GM18507 (cell line): ENCODE measurements around the gene NGRN.
"Not testable (repeated sequence)": the region's sequence is repeated elsewhere in the genome, so short reads cannot be mapped to it uniquely, and the experiment has no call there.

Source experiments
- DNase-seq: peaks from one replicate; pipeline ENCODE4 v3.0.0; 2011; ENCODE audit warnings: low read depth; ENCODE audit not compliant: insufficient read length; ENCODE audit errors: extremely low spot score
- FAIRE-seq: peaks from 2 replicates; lab custom pipeline; 2011; peaks lifted over from hg19 to GRCh38; lab: Jason Lieb, UNC

The NGRN gene

DNA sequence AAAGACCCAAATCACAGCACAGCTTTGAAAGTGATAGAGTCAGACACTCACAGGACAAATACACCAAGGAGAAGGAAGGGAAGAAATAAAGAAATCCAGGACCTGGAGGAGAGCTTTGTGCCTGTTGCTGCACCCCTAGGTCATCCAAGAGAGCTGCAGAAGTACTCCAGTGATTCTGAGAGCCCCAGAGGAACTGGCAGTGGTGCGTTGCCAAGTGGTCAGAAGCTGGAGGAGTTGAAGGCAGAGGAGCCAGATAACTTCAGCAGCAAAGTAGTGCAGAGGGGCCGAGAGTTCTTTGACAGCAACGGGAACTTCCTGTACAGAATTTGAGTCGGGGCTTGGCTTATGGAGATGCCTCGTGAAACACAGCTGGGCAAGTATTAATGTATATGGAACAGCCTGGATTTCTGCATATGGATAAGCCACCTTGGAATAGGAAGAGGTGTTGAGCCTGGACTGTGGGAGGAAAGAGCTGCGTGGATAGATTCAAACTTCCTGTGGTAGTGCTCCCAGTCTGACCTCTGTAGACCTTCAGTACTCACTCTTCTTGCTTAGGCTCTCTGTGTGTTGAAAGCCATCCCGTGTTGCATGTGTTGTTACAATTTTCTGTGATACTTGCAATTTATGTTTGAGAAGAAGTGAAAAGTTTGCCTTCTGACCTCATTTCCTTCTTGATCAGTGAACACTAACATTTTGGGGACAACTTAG, 6.1 kb downstream of the NGRN start:
- FAIRE-seq: no peak
- DNase-seq: no peak

DNA sequence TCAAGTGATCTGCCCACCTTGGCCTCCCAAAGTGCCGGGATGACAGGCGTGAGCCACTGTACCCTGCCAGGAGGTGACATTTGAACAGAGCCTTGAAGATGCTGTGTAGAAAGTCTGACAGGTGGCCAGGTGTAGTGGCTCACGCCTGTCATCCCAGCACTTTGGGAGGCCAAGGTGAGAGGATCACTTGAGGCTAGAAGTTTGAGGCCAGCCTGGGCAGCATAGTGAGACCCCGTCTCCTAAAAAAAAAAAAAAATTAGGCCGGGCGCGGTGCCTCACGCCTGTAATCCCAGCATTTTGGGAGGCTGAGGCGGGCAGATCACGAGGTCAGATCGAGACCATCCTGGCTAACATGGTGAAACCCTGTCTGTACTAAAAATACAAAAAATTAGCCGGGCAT, 13.0 kb downstream of the NGRN start:
- DNase-seq, FAIRE-seq: not testable (repeated sequence)

DNA sequence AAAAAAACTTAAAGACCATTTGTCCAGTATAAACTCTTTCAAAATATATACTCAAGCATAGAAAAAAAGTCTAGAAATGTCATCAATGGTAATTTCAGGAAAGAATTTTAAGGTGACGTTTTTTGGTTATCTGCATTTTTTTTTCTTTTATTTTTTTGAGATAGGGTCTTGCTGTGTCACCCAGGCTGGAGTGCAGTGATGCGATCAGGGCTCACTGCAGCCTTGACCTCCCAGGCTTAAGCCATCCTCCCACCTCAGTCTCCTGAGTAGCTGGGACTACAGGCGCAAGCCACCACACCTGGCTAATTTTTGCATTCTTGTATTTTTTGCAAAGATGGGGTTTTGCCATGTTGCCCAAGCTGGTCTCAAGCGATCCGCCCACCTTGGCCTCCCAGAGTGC, 15.3 kb downstream of the NGRN start:
- not testable (repeated sequence) for FAIRE-seq, DNase-seq

DNA sequence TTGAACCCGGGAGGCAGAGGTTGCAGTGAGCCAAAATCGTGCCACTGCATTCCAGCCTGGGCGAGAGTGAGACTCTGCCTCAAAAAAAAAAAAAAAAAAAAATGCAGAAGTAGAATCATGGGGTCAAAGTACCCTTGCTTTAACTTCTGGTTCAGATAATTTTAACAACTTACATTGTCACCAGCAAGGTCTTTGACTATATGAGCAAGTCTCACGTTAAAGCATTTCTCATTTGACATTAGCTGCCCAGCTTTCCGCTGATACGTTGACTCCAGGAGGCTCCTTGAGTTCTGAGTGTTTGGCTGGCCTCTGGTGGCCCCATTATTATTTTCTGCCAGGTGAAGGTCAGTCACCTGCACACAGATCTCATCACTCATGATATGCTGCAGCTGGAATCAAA, 16.2 kb downstream of the NGRN start:
- DNase-seq, FAIRE-seq: not testable (repeated sequence)

DNA sequence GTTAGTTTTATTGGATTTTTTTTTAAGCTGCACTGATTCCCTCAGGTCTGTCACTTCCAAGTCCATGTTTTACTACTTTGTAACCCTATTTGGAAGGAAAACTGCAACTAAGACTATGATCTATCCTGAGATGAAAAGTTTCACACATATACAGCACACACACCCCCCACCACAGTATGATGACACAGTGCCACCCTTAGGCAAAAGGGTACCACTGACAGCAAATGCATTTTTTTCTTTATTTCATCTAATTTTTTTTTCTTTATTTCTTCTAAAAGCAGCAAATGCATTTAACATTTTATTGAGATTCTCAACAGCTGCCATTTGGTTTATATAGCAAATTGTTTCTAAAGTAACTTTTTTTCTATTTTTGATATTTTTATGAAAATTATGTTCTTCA, 21.2 kb downstream of the NGRN start:
- FAIRE-seq: no peak
- DNase-seq: no peak

DNA sequence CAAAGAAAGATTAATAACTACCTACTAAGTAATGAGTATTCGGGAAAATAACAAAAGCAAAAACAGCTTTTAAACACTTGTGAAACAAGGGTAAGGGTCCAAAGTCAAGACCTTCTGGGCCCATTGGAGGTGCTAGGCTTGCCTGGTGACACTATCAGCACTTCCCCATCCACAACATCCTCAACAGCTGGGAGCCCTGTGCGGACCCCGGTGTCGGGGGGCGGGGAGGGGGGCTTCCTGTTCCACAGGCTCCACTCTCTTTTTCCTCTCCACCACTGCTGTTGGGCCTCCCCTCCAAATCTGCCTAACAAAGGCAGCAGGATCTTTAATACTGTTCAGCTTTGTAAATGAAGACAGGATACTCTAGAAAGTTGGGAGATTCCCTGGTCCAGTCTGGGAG, 21.6 kb downstream of the NGRN start:
- no peak for FAIRE-seq
- no peak for DNase-seq

DNA sequence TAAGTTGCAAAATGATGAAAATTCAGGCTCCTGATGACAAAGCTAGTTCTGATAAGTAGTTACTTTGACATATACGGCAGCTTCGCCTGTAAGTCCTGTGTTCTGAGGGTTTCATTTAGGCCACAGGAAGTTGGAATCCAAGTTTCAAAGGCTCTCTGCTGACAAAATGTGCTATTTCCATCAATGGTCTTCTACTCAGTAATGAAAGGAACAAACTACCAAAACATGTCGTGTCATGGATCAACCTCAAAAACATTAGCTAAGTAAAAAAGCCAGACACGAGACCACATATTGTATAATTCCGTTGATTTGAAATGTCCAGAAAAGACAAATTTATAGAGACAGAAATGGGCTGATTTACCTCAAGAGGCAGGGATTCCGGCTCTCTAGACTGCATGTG, 22.5 kb downstream of the NGRN start:
- DNase-seq (no peak), FAIRE-seq (no peak)

DNA sequence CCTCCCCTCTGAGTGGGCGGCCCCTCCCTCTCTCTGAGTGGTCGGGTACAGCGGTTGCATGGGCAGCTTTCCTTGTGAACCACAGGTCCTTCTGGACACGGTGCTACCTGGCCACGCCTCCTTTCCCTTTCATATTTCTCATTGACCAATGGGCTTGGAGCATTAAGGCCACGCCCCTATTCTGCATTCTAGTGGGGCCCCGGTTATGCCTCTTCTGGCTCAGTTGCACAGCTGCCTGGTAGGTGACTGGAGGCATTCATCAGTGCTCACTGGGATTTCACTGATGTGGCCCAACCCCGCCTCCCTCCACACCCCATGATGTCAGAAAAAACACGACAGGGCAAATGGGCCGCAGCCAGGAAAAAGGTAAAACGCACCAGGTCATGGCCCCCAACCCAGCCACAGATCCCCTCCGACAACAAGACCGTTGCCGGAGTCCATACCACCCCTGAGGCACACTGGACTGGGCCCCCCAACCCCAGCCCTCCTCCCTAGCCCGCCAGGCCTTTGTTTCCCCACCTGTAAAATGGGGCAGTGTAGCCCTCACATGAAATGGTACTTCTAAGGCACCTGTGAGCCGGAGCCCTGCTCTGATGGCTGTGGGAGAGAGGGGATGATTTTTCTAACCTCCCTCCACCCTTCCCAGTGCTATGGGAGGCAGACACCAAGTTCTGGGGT, 26.3 kb downstream of the NGRN start:
- FAIRE-seq (no peak), DNase-seq (peak; percentile 25)

DNA sequence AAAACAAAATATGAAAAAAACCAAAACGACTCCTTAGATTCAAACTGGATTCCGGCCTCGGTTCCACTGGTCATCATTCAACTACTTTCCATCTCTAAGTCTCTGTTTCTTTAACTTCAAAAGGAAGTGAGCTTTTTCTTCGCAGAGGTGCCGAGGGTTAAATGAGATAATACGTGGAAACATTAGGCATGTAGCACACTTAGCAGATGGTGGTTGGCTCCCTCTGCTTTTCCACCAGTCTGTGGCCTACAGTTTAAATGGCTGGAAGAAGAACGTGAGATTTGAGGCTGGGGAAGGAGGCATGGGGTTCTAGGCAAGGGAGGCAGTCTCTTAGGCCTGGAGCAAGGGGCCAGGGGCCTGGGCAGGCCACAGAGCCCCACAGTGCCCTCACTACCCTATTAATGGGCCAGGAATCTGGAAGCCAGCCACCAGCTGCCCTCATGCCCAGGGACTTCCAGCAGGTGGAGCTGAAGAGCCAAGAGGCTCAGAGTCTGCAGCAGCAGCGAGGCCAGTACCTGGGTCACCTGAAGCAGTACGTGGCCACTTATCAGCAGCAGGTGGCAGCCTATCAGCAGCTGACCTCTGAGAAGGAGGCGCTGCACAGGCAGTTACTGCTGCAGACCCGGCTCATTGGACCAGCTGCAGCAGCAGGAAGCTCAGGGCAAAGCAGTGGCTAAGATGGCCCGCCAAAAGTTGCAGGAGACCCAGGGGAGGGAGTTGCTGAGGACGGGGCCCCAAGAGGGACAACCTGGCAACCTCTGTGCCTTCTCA, 27.8 kb downstream of the NGRN start:
- peak; percentile 75 for FAIRE-seq
- DNase-seq: not testable (repeated sequence)

DNA sequence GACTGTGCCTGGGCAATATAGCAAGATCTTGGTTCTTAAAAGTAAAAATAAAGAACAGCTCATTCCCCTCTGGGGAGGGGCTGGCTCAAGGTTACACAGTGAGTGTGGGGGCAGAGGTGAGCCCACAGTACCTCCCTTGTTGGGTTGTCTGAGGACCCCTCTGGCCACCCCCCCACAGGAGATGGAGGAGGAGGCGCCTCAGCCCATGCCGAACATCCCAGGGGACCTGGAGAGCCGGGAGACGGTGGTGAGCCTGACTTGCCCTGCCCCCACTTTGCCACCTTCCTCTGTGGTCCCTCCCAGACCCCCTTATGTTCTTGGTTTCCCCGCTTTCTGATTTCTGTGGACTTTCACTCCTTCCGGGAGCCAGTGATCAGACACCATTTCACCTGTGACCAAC, 28.7 kb downstream of the NGRN start:
- DNase-seq: no peak

DNA sequence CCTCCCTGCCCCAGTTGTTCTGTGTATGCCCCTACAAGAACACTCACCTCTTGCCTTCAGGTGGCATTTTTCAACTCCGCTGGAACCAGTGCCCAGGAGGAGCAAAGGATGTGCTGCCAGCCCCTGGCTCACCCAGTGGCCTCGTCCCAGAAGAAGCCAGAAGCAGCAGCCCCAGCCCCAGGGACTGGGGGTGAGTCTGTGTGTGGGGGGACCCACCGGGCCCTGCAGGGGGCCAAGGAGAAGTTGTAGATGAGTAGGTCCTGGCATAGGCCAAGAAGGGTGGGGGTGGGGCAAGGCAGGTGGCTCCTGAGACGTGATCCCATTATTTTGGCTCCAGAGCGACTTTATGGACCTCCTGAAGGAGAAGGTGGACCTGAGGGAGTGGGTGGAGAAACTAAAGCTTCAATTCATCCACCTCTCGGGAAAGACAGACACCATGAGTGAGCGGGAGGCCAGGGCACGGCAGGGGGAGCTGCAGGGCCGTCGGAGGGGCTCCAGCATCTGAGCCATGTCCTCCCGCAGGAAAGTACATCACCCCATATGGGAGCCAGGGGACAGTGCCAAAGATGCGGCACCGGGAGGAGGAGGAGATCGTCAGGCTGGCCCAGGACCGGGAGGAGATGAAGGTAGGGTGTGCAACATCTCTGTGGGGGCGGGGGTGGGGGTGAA, 29.3 kb downstream of the NGRN start:
- DNase-seq (no peak), FAIRE-seq (no peak)

More for the DNA sequence above, 28.7 kb downstream of the NGRN start:
- no peak for FAIRE-seq

DNA sequence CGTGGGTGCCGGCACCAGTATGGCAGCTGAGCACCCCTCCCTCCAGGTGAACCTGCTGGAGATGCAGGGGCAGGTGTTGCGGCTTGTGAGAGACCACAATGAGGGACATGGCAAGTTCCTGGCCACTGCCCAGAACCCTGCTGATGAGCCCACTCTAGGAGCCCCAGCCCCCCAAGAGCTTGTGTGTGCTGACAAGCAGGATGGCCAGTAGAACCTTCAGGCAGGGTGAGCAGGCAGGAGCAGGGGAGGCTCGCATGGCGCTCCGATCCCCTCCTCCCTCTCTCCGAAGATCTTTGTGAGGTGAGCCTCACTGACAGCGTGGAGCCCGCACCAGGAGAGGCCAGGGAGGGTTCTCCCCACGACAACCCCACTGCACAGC, 29.8 kb downstream of the NGRN start:
- FAIRE-seq (no peak), DNase-seq (no peak)

DNA sequence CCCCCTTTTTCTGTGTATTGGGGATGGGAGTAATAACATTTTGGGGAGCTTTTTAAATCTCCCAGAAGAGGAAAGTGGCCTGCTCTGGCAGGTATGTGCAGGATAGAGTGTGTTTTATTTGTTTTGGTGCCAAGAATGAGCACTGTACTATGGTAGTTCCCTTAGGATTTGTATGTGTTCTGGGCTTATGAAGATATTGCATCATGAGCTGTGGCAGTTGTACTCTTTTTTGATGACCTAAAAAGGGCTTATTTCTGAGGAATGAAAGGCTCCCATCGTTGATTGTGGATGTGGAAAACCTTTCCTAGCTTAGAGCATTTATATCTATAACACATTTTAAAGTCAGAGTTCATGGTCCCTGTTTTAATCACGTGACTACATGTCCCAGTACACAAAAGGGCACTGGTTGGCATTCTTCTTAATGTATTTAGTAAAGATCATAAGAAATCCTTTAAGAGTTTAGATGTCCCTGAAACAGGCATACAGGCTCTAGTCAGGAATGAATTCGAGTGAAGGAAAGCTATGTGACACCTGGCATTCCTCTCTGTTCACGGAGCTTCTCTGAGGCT, 30.9 kb downstream of the NGRN start:
- not testable (repeated sequence) for FAIRE-seq, DNase-seq

DNA sequence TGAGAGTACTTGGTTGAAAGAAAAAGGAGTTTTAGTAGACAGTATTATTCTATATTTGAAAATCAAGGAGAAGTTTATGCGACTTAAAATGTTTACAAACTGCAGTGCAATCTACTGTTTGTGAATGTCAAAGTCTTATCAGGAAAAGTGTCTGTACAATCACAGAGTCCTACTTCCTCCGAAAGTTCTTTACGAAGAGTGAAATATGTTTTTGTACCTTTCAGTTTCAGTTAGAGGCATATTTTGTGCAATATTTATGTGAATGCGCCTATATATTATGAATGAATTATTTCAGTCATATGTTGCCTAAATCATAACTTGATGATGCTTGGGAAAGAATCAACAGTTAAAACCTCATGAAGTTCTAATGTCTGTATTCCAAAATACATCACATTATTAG, 31.5 kb downstream of the NGRN start:
- FAIRE-seq (no peak), DNase-seq (no peak)

DNA sequence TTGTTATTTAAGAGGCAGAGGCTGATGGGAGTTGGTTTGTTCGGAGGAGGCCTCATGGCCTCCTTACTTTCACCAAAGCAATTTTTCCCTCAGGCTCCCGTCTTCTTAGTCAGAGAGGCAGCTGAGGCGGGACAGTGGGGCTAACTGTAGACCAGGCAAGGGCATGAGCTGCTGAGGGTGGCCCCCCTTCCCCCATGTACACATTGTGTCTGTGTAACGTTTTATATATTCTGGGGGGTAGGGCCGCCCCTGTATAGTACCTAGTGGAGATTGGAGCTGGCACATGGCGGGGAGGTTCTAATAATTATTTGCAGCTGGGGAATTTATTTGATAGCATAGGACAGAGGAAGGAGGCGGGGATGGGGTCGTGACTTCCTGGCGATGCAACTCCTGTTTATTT, 35.1 kb downstream of the NGRN start:
- DNase-seq: no peak
- no peak for FAIRE-seq

DNA sequence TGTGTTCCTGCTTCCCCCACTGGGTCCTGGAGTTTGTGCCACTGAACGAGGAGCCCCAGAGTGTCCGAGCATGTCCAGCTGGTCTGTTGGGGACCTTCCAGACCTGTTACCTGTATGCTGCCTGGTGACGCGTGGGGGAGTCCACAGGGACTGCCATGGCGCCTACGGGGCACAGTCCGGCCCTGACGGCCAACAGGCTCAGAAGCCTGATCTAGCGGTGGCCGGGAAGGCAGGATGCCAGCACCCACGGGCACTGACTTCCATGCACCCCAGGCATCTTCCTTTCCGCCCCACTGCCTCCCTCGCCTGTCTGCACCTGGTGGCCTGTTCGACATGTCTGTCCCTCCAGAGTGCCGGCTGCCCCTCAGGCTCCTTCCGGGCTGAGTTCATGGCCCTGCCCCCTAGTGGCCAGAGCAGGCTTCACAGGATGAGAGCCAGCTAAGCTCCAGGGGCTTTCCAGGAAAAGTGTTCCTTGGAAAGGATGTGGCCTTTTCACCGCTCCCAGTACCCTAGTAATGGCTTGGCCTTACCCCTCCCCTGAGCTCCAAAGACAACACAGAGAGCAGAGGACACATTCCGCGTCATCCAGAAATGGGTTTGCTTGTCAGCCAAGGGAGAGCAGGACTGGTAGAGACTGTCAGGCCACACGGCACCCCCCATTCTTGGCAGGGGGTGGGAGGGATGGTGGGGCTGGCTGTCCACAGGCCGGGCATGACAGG, 35.7 kb downstream of the NGRN start:
- FAIRE-seq (peak; percentile 33), DNase-seq (no peak)

DNA sequence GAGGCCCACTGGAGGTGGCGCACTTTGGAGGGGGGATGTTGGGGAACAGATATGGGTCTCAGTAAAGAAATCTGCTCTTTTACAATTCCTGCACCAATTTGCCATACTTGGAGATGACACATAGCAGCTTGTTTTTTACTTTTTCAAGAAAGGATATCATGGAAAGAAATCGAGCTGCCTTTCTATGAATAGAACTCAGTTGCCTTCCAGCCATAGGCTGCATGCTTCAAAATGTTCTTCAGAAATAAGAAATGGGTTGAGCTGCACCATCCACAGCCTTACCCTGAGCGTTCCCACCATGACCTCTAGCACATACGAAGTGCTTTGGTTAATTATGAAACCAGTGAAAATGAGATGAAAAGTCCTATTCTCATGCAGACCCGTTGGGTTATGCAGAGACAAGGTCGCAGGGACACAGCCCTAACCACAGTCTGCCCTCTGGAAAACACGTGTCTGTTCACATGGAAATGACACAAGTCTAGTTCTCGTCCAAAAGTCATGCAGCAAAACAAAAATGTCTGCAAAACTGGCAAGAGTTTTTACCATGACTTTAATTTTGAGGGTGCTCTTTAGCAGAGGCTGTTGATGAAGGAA, 36.3 kb downstream of the NGRN start:
- FAIRE-seq (no peak), DNase-seq (no peak)

DNA sequence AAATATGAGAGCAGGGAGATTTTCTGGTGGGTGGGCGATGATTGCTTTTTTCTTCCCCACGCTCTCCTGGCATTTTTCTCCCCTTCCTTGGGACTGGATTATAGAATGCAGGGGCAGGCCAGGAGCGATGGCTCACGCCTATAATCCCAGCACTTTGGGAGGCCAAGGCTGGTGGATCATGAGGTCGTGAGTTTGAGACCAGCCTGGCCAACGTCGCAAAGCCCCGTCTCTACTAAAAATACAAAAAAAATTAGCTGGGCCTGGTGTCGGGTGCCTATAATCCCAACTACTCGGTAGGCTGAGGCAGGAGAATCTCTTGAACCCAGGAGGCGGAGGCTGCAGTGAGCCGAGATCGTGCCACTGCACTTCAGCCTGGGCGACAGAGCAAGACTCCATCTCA, 39.9 kb downstream of the NGRN start:
- FAIRE-seq, DNase-seq: not testable (repeated sequence)

DNA sequence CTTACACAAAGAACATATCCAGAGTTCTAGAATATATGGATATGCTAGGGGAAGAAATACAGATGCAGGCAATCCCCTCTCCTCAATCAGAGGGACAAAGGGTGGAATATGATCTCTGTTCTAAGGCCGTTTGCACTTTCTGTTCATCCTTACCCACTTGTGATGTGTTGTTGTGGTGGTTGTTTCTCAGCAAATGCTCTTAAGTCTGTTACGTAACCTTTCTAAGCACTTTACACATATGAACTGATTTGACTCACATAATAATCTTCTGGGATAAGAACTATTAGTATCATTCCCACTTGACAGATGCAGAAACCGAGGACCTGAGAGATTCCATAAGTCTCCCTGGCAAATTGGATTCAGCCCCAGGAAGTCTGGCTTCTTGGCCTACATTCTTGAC, 40.5 kb downstream of the NGRN start:
- FAIRE-seq (no peak), DNase-seq (no peak)
